H1 (cell line): ENCODE results near the gene SERPINB6. TPM values are rescaled to one million over a fixed set of nuclear protein-coding genes. Genes with fewer than 3 reads are reported as not detected.

Experiments
- TEAD4 ChIP-seq: IDR thresholded peaks from 2 replicates; pipeline ENCODE4 v1.6.1; 2012; ENCODE audit warnings: low read depth, low read length, inconsistent platforms, mixed read lengths
- polyA plus RNA-seq, 7 experiments: library from polyadenylated mRNA; depleted of rRNA in 3 of 7; stranded (reverse) in 5 of 7; unstranded in 2 of 7; fragments of >200 nt in 5 of 7; fragments of 200-250 nt in 2 of 7; gene quantifications; 1 replicate in 5 of 7; 2 replicates in 1 of 7; 4 replicates in 1 of 7; pipeline versions ENCODE4 v1.2.1 to v1.2.3, GENCODE V29; 2011 to 2013; ENCODE audit warnings: missing spikeins in 2 of 7, mixed read lengths in 2 of 7
- total RNA-seq: library from RNA; stranded (reverse); fragmentation: NEBNext Ultra II Directional; extraction: Animal tissue kit (Norgen Biotek cat#: 25700); gene quantifications from 2 replicates; pipeline ENCODE4 v1.2.1, GENCODE V29; 2021

SERPINB6 gene
- total and polyA plus RNA-seq, 2 of the 8 experiments (the other 6 are each of a cell fraction or from before 2014, with no cell fraction given), result 27.2 to 29.4 TPM

- TF ChIP-seq TEAD4, result no peak
Measured at GRCh38 chr6:2993755-2994317, 22.5 kb upstream of the SERPINB6 start (continued).
